Vagina (tissue), 2 donors: ENCODE measurements around the gene ZNF316.

ENCODE experiments used
- POLR2AphosphoS5 ChIP-seq, 2 donors: sonication (generic); formaldehyde crosslinking; IDR thresholded peaks; one replicate each; pipeline ENCODE4 v1.9.0; 2017; ENCODE audit warnings: antibody characterized with exemption in 2 of 2, mild to moderate bottlenecking in 2 of 2, low read depth in 1 of 2; ENCODE audit not compliant: insufficient read depth in 1 of 2
- TF ChIP-seq, protein P1 (sequence below), 3 experiments: fragments of 450-650 bp in 2 of 3; fragments of 200-600 bp in 1 of 3; sonication (generic) in 1 of 3; IDR thresholded peaks; one replicate each; pipeline ENCODE4 v1.5.1; 2017 to 2019; ENCODE audit warnings: antibody characterized with exemption in 3 of 3, mild to moderate bottlenecking in 2 of 3, moderate library complexity in 2 of 3

DNA sequence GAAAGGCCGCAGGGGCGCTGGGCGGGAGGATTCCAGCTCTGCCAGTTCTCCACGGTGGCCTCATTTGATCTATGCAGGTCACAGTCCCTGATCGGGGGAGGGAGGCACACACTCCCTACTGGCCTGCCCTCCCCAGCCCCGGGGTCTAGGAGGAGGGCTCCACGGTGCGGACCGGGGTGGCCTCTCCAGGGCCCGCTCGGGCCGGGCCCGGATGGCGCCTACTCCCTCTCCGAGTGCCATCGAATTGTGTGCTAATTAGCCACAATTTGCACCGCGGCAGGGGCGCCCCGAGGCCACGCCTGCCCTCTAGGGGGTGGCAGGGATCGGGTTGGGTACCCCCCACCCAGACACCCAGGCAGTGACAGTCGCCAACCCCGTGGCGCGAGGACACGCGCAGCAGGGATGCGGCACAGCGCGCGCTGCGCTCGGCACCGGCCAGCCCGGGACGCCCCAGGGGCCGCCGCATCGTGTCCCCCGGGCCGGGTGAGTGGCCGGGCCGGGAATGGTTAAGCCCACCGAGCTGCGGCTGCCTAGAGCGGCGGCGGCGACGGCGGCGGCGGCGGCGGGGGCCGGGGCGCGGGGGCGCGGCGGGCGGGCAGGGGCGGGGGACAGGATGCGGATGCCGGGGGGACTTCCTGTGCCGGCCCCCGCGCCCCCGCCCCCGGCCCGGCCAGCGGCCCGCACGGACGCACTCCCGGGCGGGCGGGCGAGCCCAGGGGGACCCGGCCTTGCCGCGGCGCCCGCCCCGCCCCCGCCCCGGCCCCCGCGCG lies 22.0 kb upstream of the ZNF316 start, which contains the start of gene ZNF853:
- no peak for TF ChIP-seq POLR2AphosphoS5 (IDR thresholded peaks at IDR 0.05; ENCODE audit: insufficient read depth in 1 of 2, low read depth in 1 of 2)
- TF ChIP-seq, protein P1, sequence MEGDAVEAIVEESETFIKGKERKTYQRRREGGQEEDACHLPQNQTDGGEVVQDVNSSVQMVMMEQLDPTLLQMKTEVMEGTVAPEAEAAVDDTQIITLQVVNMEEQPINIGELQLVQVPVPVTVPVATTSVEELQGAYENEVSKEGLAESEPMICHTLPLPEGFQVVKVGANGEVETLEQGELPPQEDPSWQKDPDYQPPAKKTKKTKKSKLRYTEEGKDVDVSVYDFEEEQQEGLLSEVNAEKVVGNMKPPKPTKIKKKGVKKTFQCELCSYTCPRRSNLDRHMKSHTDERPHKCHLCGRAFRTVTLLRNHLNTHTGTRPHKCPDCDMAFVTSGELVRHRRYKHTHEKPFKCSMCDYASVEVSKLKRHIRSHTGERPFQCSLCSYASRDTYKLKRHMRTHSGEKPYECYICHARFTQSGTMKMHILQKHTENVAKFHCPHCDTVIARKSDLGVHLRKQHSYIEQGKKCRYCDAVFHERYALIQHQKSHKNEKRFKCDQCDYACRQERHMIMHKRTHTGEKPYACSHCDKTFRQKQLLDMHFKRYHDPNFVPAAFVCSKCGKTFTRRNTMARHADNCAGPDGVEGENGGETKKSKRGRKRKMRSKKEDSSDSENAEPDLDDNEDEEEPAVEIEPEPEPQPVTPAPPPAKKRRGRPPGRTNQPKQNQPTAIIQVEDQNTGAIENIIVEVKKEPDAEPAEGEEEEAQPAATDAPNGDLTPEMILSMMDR (IDR thresholded peaks at IDR 0.05), result no peak
